Left colon (tissue), 2 donors: ENCODE measurements around the gene CACNA2D3. TPM values are rescaled to one million over a fixed set of nuclear protein-coding genes. Genes with fewer than 3 reads are reported as not detected.
"Not testable (repeated sequence)": the region's sequence is repeated elsewhere in the genome, so short reads cannot be mapped to it uniquely, and the experiment has no call there.

ENCODE experiments used
- ATAC-seq: fragments of 200-7000 bp; cut with Tn5 transposase; one replicate; pipeline ENCODE4 v1.9.1; 2020; ENCODE audit warnings: mild to moderate bottlenecking, moderate library complexity
- DNase-seq, 2 donors: peaks; one replicate each; pipeline ENCODE4 v3.0.0-alpha.2; 2020
- intact Hi-C, 2 donors: fragments of 100-400 bp; cut with DNase I in 1 of 2; cut with micrococcal nuclease in 1 of 2; formaldehyde crosslinking; loops; one replicate each; pipeline versions ENCODE4 v1.11.2 to v1.14.0; 2022; cut with DNase I, micrococcal nuclease
- long read RNA-seq: library from polyadenylated mRNA; unstranded; transcript quantifications from one replicate; pipeline ENCODE4 v2.0.0, GENCODE V29; 2021
- total RNA-seq, 2 donors: library from RNA; stranded (reverse); fragmentation: NEBNext Ultra II Directional; extraction: Animal tissue kit (Norgen Biotek cat#: 25700); gene quantifications; one replicate each; pipeline ENCODE4 v1.2.1, GENCODE V29; 2021
- donor health status: DM: no; HTN: no; CAD: no.
- donor health status: DM: yes; HTN: yes; CAD: no.

The CACNA2D3 gene
- total RNA-seq: under 1 TPM; 0.24 to 0.64 TPM
- long read RNA-seq: 0 reads

DNA sequence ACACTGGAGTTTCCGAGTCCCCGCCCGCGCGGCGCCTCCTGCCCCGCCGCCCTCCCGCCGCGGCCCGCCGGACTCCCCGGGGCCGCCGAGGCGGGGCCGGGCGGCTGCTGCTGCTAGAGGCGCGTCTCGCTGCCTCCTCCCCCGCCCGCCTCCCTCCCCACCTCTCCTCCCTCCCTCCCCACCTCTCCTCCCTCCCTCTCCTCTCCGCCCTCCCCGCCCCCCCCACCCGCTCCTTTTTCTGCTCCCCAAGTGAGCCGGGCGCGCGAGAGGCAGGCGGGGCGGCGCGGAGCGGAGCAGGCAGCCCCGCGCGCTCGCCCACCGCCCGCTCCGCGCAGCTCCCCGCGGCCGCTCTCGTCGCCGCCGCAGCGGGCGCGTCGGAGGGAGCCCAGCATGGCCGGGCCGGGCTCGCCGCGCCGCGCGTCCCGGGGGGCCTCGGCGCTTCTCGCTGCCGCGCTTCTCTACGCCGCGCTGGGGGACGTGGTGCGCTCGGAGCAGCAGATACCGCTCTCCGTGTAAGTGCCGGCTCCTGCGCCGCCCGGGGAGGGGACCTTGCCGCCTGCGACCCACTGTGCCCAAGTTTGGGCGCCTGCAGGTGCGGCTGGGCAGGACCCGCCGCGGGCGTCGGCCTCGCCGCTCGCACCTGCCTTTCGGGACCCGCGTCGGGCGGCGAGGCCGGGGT, at the start of gene CACNA2D3:
TSS of gene CACNA2D3 (plus strand) at position 229 of the 679 bp plus-strand sequence.
- intact Hi-C loops: no loop called here
- ATAC-seq: peak; percentile 92
- DNase-seq: peak; percentile 34 to 61

DNA sequence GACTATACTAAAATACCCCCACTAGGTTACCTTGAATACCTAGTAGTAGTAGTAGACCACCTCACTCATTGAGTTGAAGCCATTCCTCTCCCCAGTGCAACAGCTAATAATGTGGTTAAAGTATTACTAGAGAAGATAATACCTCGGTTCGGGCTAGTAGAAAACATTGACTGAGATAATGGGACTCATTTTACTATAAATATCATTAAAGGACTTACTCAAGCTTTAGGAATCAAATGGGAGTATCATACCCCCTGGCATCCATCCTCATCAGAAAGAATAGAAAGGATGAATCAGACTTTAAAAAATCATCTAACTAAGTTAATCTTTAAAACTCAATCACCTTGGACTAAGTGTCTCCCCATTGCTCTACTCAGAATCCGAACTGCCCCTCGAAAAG, 49.0 kb upstream of the CACNA2D3 start:
- ATAC-seq (no peak), DNase-seq (no peak)
- intact Hi-C loops: no loop called here

DNA sequence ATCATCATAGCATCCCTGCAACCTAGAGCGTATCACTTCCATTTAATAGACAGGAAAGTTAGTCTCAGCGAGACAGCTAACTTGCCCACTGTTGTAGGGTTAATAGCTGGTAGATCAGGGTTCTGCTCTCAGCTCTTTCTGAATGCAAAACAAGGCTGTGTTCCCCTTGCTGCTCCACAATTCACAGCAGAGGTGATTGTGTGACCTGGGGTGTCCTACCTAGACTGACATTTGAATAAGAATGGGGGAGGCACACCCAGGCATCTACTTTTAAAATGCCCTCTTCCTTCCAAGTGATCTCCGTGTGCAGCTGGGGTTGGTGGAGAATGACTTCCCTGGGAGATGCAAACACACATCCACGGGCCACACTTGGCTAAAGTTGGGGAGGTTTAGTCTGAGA, 43.0 kb upstream of the CACNA2D3 start:
- ATAC-seq (no peak), DNase-seq (no peak)
- intact Hi-C loops: no loop called here

DNA sequence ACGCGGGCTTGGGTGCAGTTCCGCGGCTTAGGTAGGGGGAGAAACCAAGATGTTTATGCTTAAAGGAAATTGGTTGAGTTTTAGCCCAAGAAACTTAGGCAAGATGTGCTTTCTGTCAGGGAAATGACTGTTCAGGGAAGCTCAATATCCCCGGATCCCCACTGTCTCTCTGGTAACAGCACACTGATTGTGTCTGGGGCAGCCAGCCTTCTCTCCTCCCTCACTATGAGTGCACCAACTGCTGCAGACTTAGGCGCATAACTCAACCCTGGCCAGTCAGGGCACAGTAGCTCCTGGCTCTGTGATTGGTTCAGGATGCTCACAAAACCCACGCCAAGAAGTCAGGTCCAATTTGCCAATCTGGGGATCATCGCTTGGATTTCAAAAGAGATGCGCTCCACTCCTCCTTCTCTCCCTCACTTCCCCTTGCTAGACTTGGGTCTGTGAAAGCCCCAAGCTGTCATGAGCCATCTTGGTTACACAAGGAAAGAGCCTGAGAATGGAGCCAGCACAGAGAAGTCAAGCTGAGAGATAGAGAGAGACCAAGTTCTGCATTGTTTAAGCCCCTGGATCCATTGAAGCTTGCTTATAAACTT, 42.5 kb upstream of the CACNA2D3 start:
- ATAC-seq (no peak), DNase-seq (no peak)
- intact Hi-C loops: no loop called here

DNA sequence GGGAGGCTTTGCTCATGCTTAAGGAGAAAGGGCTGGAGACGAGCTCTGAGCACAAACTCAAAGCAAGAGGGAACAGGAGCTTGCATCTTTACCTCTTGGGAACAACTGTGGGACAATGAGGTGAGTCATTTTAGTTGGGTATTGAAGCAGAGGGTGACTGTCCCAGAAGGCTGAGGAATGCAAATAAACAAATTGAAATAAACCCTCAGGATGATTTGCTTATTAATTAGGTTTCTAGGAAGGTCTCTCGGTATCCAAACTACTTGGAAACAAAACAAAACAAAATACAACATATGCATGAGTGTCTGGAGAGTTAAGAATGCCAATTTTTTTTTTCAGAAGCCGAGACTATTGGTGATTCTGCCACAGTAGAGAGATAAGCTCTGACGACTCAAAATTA, 38.4 kb upstream of the CACNA2D3 start:
- intact Hi-C loops: no loop called here
- no peak for DNase-seq
- no peak for ATAC-seq

- intact Hi-C loops: no loop called here
- ATAC-seq (no peak), DNase-seq (no peak)
Measured at GRCh38 chr3:54085936-54086335, 36.4 kb upstream of the CACNA2D3 start.

DNA sequence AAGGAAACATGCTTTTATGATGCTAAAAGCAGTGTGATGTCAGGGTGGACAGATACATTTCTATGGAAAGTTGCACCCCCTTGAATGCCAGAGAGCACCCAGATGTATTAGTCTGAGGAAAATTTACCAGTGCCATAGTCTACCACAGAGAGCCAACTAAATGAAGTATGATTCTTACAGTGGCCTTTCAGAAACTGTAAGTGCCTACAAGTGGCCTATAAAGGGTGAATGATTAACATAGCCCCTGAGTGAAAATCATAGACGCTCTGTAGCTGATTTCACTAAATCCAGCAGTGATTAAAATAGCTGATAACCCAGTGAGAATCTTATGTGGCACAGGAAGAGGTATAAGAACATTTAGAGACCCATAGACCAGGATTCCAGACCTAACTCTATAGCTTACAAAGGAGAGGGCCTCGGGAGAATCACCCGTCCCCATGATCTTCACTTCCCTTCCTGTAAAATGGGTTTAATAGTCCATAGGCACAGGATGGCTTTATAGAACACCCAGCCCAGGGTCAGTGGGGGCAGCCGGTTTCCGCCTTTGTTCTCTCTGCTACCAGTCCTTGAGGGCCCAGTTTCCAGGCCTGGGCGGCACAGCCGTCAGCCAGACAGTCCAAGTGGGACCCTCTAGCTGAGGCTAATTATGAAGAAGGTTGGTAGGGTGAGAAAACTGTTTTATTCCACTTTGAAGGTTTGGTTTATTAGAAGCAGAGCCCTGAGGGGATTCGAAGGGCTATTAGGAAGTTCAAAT, 35.5 kb upstream of the CACNA2D3 start:
- intact Hi-C loops: no loop called here
- DNase-seq (no peak), ATAC-seq (peak; percentile 64)

DNA sequence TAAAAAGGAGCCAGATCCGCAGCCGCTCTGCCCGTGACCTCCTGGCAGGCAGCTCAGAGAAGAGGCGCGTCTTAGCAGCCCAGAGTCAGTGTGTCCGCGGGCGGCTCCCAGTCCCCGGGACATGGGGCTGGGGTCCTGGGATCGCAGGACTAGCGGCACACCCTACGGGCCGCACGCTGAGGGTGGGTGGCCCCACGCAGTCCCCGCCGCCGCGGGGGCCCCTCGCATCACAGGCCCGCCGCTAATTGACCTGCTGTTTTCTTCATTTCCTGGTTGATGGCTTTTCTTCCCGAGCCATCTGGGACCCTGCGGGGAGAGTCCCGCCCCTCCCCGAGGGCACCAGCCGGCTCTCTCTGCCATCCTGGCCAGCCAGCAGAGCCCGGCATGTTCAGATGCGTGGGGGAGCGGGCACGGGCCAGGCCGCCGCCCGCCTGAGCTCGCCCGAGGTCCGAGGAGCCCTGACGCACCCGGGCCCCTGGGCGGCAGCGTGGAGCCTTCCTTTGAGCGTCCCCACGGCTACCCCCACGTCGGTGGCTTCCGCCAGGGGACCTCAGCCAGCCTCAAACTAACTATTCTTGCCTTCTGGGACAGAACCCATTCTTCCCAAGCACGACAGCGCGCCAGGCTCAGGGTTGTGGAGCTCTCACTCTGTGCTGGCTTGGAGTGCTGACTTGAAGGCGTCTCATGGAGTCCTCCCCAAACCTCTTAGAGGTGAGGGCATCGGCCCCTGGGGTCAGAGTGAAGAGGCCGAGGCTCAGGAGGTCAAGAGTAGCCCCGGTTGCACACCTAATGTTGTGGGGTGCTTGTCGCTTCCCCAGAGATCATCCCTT, 34.6 kb upstream of the CACNA2D3 start:
- ATAC-seq (peak; percentile 69), DNase-seq (peak in 1 of 2 donors; percentile 11)

GRCh38 chr3:54093491-54094248, 28.7 kb upstream of the CACNA2D3 start:
- intact Hi-C loops: no loop called here
- DNase-seq (no peak), ATAC-seq (no peak)

More for the DNA sequence above, 34.6 kb upstream of the CACNA2D3 start:
- intact Hi-C loops: no loop called here

DNA sequence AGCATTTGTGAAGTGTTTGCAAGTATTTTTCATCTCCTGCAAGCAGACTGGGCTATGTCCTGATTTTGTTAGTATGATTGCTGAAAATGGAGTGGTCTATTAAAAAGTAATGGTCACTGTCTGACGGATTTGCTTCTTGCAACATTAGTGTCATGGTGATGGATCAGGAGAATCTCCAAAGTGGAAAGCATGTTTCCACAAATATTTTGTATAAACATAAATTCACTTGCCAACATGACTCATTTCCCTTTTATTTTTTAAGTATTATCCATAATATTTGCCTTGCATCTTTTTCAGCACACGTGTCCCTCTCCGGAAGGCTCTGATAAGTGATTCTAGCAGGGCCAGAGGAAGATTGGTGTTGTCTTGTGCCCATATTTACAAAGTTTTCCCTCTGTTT, 27.4 kb upstream of the CACNA2D3 start:
- intact Hi-C loops: no loop called here
- ATAC-seq (no peak), DNase-seq (no peak)

- no peak for ATAC-seq
- intact Hi-C loops: no loop called here
Measured at GRCh38 chr3:54099381-54099780, 23.0 kb upstream of the CACNA2D3 start.

GRCh38 chr3:54104084-54104483, 18.3 kb upstream of the CACNA2D3 start:
- intact Hi-C loops: no loop called here
- ATAC-seq: no peak
- no peak for DNase-seq

More at GRCh38 chr3:54099381-54099780, 23.0 kb upstream of the CACNA2D3 start:
- no peak for DNase-seq

DNA sequence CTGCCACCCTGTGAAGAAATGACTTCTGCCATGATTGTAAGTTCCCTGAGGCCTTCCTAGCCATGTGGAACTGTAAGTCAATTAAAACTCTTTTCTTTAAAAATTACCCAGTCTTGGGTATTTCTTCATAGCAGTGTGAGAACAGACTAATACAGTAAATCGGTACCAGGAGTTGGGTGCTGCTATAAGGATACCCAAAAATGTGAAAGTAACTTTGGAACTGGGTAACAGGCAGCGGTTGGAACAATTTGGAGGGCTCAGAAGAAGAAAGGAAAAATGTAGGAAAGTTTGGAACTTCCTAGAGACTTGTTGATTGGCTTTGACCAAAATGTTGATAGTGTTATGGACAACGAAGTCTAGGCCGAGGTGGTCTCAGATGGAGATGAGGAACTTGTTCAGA, 6.2 kb upstream of the CACNA2D3 start:
- intact Hi-C loops, ATAC-seq, DNase-seq: not testable (repeated sequence)

DNA sequence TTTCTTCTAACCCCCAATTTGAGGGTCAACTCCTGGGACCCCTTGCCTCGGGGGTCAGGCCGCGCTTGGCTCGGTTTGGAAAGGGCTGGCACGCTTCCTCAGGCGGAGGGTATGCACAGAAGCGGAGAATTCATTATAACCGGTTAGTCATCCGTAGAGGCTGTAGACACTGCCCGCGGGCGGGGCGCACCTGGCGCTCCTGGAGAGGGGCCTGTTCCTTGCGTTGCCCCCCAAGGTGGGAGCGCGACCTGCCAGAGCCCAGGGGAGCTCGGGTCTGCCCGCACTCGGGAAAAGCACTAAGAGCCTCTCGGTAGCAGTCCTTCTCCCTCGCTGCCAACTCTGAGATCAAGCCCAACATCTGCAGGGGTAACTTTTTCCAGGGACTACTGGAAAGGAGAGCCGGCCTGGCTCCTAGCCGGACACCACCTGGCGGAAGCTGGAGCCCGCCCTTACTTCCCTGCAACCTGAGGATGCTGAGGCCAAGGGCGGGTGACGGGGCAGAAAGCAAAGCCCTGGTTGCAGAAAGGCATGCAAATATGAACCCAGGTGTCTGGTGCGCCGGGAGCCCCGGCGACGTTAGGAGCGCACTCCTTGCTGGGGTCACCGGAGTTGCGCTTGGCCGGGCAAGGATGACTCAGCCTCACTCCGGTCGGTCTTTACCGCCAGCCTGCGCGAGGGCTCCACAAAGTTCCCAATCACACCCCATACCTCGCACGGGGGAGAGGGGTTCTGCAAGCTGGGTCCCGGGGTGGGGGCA, 1.5 kb upstream of the CACNA2D3 start:
- no peak for ATAC-seq
- intact Hi-C loops: no loop called here
- peak in 1 of 2 donors; percentile 9 for DNase-seq

GRCh38 chr3:54121414-54122323, 683 bp upstream of the CACNA2D3 start:
- ATAC-seq: peak; percentile 37
- intact Hi-C loops: no loop called here

GRCh38 chr3:54123003-54123775, 837 bp downstream of the CACNA2D3 start:
- ATAC-seq (no peak), DNase-seq (no peak)
- intact Hi-C loops: no loop called here

More at GRCh38 chr3:54121414-54122323, 683 bp upstream of the CACNA2D3 start:
- peak in 1 of 2 donors; percentile 8 for DNase-seq
